H1 (cell line): Measurements from ENCODE around the gene KRIT1. TPM values are rescaled to one million over a fixed set of nuclear protein-coding genes. Genes with fewer than 3 reads are reported as not detected.

Experiments
- CTCF ChIA-PET: fragments of 300-600 bp; sonication (Branson Sonifier 250); formaldehyde crosslinking; loops from one replicate; lab custom pipeline; 2021; ENCODE audit not compliant: partially characterized antibody; lab: Charles Lee
- POLR2A ChIA-PET: fragments of 300-600 bp; sonication (Branson Sonifier 250); formaldehyde crosslinking; loops from one replicate; lab custom pipeline; 2021; ENCODE audit warnings: inconsistent platforms; ENCODE audit not compliant: partially characterized antibody; lab: Charles Lee
- DNase-seq, 2 experiments: peaks; one replicate each; pipeline versions ENCODE4 v3.0.0 to v3.0.0-alpha.2; 2010 to 2022; ENCODE audit warnings: low spot score in 2 of 2, low read depth in 1 of 2, mixed read lengths in 1 of 2
- FAIRE-seq: peaks from 2 replicates; lab custom pipeline; 2011; peaks lifted over from hg19 to GRCh38; lab: Jason Lieb, UNC
- H2AFZ ChIP-seq: 2 replicates; pipeline ENCODE4 v1.8.1; 2012; ENCODE audit warnings: low read length, inconsistent platforms
- H2AK5ac ChIP-seq: 2 replicates; pipeline ENCODE4 v1.6.1; 2013; ENCODE audit warnings: low read depth, low read length
- H2BK120ac ChIP-seq: replicated peaks from 2 replicates; pipeline ENCODE3; 2013; ENCODE audit warnings: low read depth, low read length, inconsistent platforms
- H2BK12ac ChIP-seq: 2 replicates; pipeline ENCODE4 v1.6.1; 2013; ENCODE audit warnings: low read depth, low read length
- H2BK15ac ChIP-seq: 2 replicates; pipeline ENCODE4 v1.6.1; 2013; ENCODE audit warnings: low read length
- H2BK20ac ChIP-seq: 2 replicates; pipeline ENCODE4 v1.6.1; 2013; ENCODE audit warnings: low read length
- H2BK5ac ChIP-seq: 2 replicates; pipeline ENCODE4 v1.6.1; 2013; ENCODE audit warnings: low read depth, low read length
- H3K14ac ChIP-seq: 2 replicates; pipeline ENCODE4 v1.6.1; 2013; ENCODE audit warnings: inconsistent platforms; ENCODE audit not compliant: insufficient read length
- H3K18ac ChIP-seq: 2 replicates; pipeline ENCODE4 v1.6.1; 2013; ENCODE audit warnings: low read length; ENCODE audit errors: extremely low read depth
- H3K23ac ChIP-seq: 2 replicates; pipeline ENCODE4 v1.6.1; 2013; ENCODE audit warnings: inconsistent platforms; ENCODE audit not compliant: insufficient read length
- H3K23me2 ChIP-seq: 2 replicates; pipeline ENCODE4 v1.6.1; 2013; ENCODE audit warnings: low read depth, low read length
- H3K27ac ChIP-seq: 2 replicates; pipeline ENCODE4 v1.6.1; 2011; ENCODE audit warnings: low read depth, low read length, inconsistent platforms
- H3K27me3 ChIP-seq, 4 experiments: replicated peaks in 1 of 4; 1 replicate in 1 of 4; 2 replicates in 3 of 4; pipeline versions ENCODE4 v1.6.1 to v1.8.1; 2011 to 2013; ENCODE audit warnings: low read length in 3 of 4, mild to moderate bottlenecking in 3 of 4, inconsistent platforms in 2 of 4, mixed read lengths in 2 of 4, moderate library complexity in 1 of 4; ENCODE audit not compliant: control insufficient read depth in 3 of 4, insufficient read depth in 3 of 4; ENCODE audit errors: extremely low read depth in 1 of 4
- H3K36me3 ChIP-seq, 4 experiments: 2 replicates each; pipeline versions ENCODE4 v1.6.1 to v1.8.1; 2011 to 2013; ENCODE audit warnings: mild to moderate bottlenecking in 4 of 4, low read length in 3 of 4, moderate library complexity in 2 of 4, control low read depth in 1 of 4, inconsistent platforms in 1 of 4; ENCODE audit not compliant: insufficient read depth in 4 of 4, control insufficient read depth in 2 of 4
- H3K4ac ChIP-seq: replicated peaks from 2 replicates; pipeline ENCODE3; 2013; ENCODE audit warnings: low read length, low read depth, mixed read lengths, inconsistent platforms; ENCODE audit not compliant: insufficient read length
- H3K4me1 ChIP-seq, 4 experiments: replicated peaks in 1 of 4; 1 replicate in 1 of 4; 2 replicates in 3 of 4; pipeline versions ENCODE4 v1.6.1 to v1.8.1; 2011 to 2013; ENCODE audit warnings: low read length in 3 of 4, inconsistent platforms in 2 of 4, mixed read lengths in 1 of 4; ENCODE audit not compliant: insufficient read depth in 4 of 4, control insufficient read depth in 3 of 4
- H3K4me2 ChIP-seq, 2 experiments: 2 replicates each; pipeline versions ENCODE4 v1.6.1 to v1.8.1; 2011 to 2013; ENCODE audit warnings: low read depth in 2 of 2, low read length in 2 of 2, control low read depth in 1 of 2, inconsistent platforms in 1 of 2, mild to moderate bottlenecking in 1 of 2; ENCODE audit not compliant: insufficient read depth in 1 of 2
- H3K4me3 ChIP-seq, 4 experiments: fragments of 200-600, 300-600 bp in 1 of 4; sonication (generic), shearing (Covaris generic), sonication (Bioruptor Twin) in 1 of 4; 2 replicates each; pipeline versions ENCODE4 v1.5.1 to v1.8.1; 2011 to 2016; ENCODE audit warnings: low read length in 4 of 4, low read depth in 3 of 4, control low read depth in 2 of 4, inconsistent platforms in 2 of 4, mild to moderate bottlenecking in 2 of 4, mixed read lengths in 1 of 4, moderate library complexity in 1 of 4; ENCODE audit not compliant: insufficient read depth in 2 of 4; ENCODE audit errors: extremely low read depth in 1 of 4
- H3K56ac ChIP-seq: replicated peaks from 2 replicates; pipeline ENCODE3; 2013; ENCODE audit warnings: low read depth, mild to moderate bottlenecking, mixed read lengths, low read length, inconsistent platforms; ENCODE audit not compliant: insufficient read length
- H3K79me1 ChIP-seq: 2 replicates; pipeline ENCODE4 v1.6.1; 2013; ENCODE audit warnings: low read depth, low read length, control low read depth
- H3K79me2 ChIP-seq, 2 experiments: 2 replicates each; pipeline versions ENCODE4 v1.6.1 to v1.8.1; 2012 to 2013; ENCODE audit warnings: low read length in 2 of 2, mild to moderate bottlenecking in 2 of 2, inconsistent platforms in 1 of 2; ENCODE audit not compliant: insufficient read depth in 2 of 2, control insufficient read depth in 1 of 2
- H3K9ac ChIP-seq, 4 experiments: replicated peaks in 1 of 4; 1 replicate in 1 of 4; 2 replicates in 3 of 4; pipeline versions ENCODE4 v1.6.1 to v1.8.1; 2011 to 2013; ENCODE audit warnings: low read depth in 3 of 4, low read length in 3 of 4, control low read depth in 2 of 4, mild to moderate bottlenecking in 2 of 4, moderate library complexity in 2 of 4, inconsistent platforms in 1 of 4; ENCODE audit errors: extremely low read depth in 1 of 4
- H3K9me3 ChIP-seq, 2 experiments: 2 replicates each; pipeline versions ENCODE4 v1.6.1 to v1.8.1; 2012 to 2013; ENCODE audit warnings: mild to moderate bottlenecking in 2 of 2, moderate library complexity in 2 of 2, control low read depth in 1 of 2, inconsistent platforms in 1 of 2, low read depth in 1 of 2, low read length in 1 of 2, mixed read lengths in 1 of 2; ENCODE audit not compliant: insufficient read depth in 2 of 2
- H4K20me1 ChIP-seq, 2 experiments: replicated peaks in 1 of 2; 2 replicates each; pipeline versions ENCODE3 to v1.8.1; 2011 to 2013; ENCODE audit warnings: inconsistent platforms in 2 of 2, low read length in 2 of 2, mild to moderate bottlenecking in 1 of 2; ENCODE audit not compliant: insufficient read depth in 2 of 2, control insufficient read depth in 1 of 2
- H4K5ac ChIP-seq: 2 replicates; pipeline ENCODE4 v1.6.1; 2013; ENCODE audit warnings: low read length, low read depth, mixed read lengths, inconsistent platforms; ENCODE audit not compliant: insufficient read length
- H4K8ac ChIP-seq: 2 replicates; pipeline ENCODE4 v1.8.0; 2013; ENCODE audit warnings: mild to moderate bottlenecking, moderate library complexity, low read length, inconsistent platforms; ENCODE audit not compliant: insufficient read depth; ENCODE audit errors: extremely low read depth
- H4K91ac ChIP-seq: replicated peaks from 2 replicates; pipeline ENCODE3; 2013; ENCODE audit warnings: low read length, mixed read lengths, inconsistent platforms; ENCODE audit not compliant: insufficient read length
- CBX5 ChIP-seq: fragments of 300-800, 300-1000 bp; sonication (generic); IDR thresholded peaks from 2 replicates; pipeline ENCODE4 v1.7.1; 2016; ENCODE audit warnings: antibody characterized with exemption, low read length, low read depth
- CEBPB ChIP-seq: IDR thresholded peaks from 2 replicates; pipeline ENCODE4 v1.6.1; 2012; ENCODE audit warnings: low read depth, low read length
- CREB1 ChIP-seq: IDR thresholded peaks from 2 replicates; pipeline ENCODE4 v1.6.1; 2012; ENCODE audit warnings: inconsistent platforms
- EGR1 ChIP-seq: IDR thresholded peaks from 2 replicates; pipeline ENCODE4 v1.6.1; 2011; ENCODE audit warnings: low read depth, low read length, borderline replicate concordance
- GTF2F1 ChIP-seq: IDR thresholded peaks from 2 replicates; pipeline ENCODE4 v1.6.1; 2012; ENCODE audit warnings: low read depth, low read length, improper control_type of control experiment, borderline replicate concordance
- HDAC2 ChIP-seq, 2 experiments: fragments of 300-600 bp in 1 of 2; sonication (generic) in 1 of 2; IDR thresholded peaks; 2 replicates each; pipeline ENCODE4 v1.6.1; 2011 to 2012; ENCODE audit warnings: low read depth in 2 of 2, low read length in 2 of 2, mild to moderate bottlenecking in 2 of 2, moderate library complexity in 2 of 2, borderline replicate concordance in 1 of 2, inconsistent platforms in 1 of 2
- HDAC6 ChIP-seq: IDR thresholded peaks from one replicate; pipeline ENCODE4 v1.7.1; 2012; ENCODE audit warnings: low read depth, mild to moderate bottlenecking, inconsistent platforms, low read length, moderate library complexity
- JUN ChIP-seq: IDR thresholded peaks from 2 replicates; pipeline ENCODE4 v1.6.1; 2011; ENCODE audit warnings: low read depth, mild to moderate bottlenecking, improper control_type of control experiment, low read length
- NANOG ChIP-seq: IDR thresholded peaks from 2 replicates; pipeline ENCODE4 v1.6.1; 2011; ENCODE audit warnings: low read length, low read depth, mild to moderate bottlenecking, inconsistent platforms; ENCODE audit not compliant: insufficient read depth, poor library complexity, severe bottlenecking
- NRF1 ChIP-seq: IDR thresholded peaks from 2 replicates; pipeline ENCODE4 v1.6.1; 2011; ENCODE audit warnings: mild to moderate bottlenecking, low read depth, low read length, improper control_type of control experiment
- POU5F1 ChIP-seq: IDR thresholded peaks from 2 replicates; pipeline ENCODE4 v1.6.1; 2011; ENCODE audit warnings: low read depth, mild to moderate bottlenecking, low read length, moderate library complexity
- TCF12 ChIP-seq: IDR thresholded peaks from 2 replicates; pipeline ENCODE4 v1.6.1; 2011; ENCODE audit warnings: low read depth, mild to moderate bottlenecking, low read length
- TEAD4 ChIP-seq: IDR thresholded peaks from 2 replicates; pipeline ENCODE4 v1.6.1; 2012; ENCODE audit warnings: low read depth, low read length, inconsistent platforms, mixed read lengths
- WGBS, 2 experiments: shearing (Covaris generic) in 1 of 2; methylation state at CpG; one replicate each; pipeline versions ENCODE4 v1.1.6 to v1.1.7; 2013 to 2015; ENCODE audit warnings: low lambda C conversion rate in 2 of 2, mixed read lengths in 2 of 2, inconsistent platforms in 1 of 2, low coverage in 1 of 2, missing lambda C conversion rate in 1 of 2; ENCODE audit not compliant: insufficient replicate concordance in 2 of 2, insufficient coverage in 1 of 2, insufficient read length in 1 of 2; ENCODE audit errors: extremely low coverage in 1 of 2, missing lambda C conversion rate in 1 of 2; 5-methylcytosine and 5-hydroxymethylcytosine counted together
- polyA plus RNA-seq, 7 experiments: library from polyadenylated mRNA; depleted of rRNA in 3 of 7; stranded (reverse) in 5 of 7; unstranded in 2 of 7; fragments of >200 nt in 5 of 7; fragments of 200-250 nt in 2 of 7; gene quantifications; 1 replicate in 5 of 7; 2 replicates in 1 of 7; 4 replicates in 1 of 7; pipeline versions ENCODE4 v1.2.1 to v1.2.3, GENCODE V29; 2011 to 2013; ENCODE audit warnings: missing spikeins in 2 of 7, mixed read lengths in 2 of 7
- total RNA-seq: library from RNA; stranded (reverse); fragmentation: NEBNext Ultra II Directional; extraction: Animal tissue kit (Norgen Biotek cat#: 25700); gene quantifications from 2 replicates; pipeline ENCODE4 v1.2.1, GENCODE V29; 2021
- TF ChIP-seq, protein P1 (sequence below): IDR thresholded peaks from 2 replicates; pipeline ENCODE4 v1.6.1; 2012; ENCODE audit warnings: inconsistent platforms

The KRIT1 gene
- total and polyA plus RNA-seq, 2 of the 8 experiments (the other 6 are each of a cell fraction or from before 2014, with no cell fraction given), result 14.3 to 28.8 TPM

DNA sequence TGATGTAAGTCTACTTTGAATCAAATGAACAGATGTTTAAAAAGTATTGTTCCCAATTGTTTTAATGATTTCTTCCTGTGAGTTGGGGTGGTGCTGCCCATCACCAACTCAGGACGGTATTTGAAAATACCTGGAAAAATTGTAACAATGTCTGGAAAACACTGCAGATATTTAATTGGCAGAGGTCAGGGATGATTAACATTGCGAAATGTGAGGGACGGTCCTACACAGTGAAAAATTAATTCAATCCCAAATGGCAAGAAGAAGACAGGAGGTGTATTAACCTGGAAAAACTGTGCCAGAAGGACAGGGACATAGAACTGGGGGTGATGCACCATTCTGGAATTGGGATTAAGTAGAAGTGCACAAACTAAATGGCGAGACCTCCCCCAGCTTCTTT lies 29.6 kb upstream of the KRIT1 start:
- H3K27me3 ChIP-seq, result no peaks in the 10 kb centered on the region
- ChIA-PET POLR2A (interaction anchor here (0.8 kb wide), 1 partner anchor 28 kb away, joined by 3 read pairs; no protein-coding TSS in a partner anchor), CTCF (interaction anchor here (1.4 kb wide), 1 partner anchor 172 kb away, joined by 3 read pairs; the partner anchor contains the start of gene GATAD1)
- FAIRE-seq, result no peak
- no peak overlapping the region for H2BK120ac ChIP-seq
- peaks cover 5% of the 10 kb centered on the region; the same call in 1 of the 2 replicates for H3K79me1 ChIP-seq
- H2BK20ac ChIP-seq, result no peak overlapping the region
- no peak overlapping the region for H2BK5ac ChIP-seq
- H3K4me2 ChIP-seq, result no peak overlapping the region
- H3K23ac ChIP-seq, result no peak overlapping the region
- H3K18ac ChIP-seq, result no peak overlapping the region
- H2BK12ac ChIP-seq, result no peak overlapping the region
- H2AK5ac ChIP-seq, result no peak overlapping the region
- H4K91ac ChIP-seq, result no peak overlapping the region
- H4K8ac ChIP-seq, result no peak overlapping the region
- peaks cover 6 to 62% of the 10 kb centered on the region in 2 experiments; a peak in 3 of 4 replicates for H3K79me2 ChIP-seq
- peaks cover 5 to 8% of the 10 kb centered on the region in 2 experiments for H4K20me1 ChIP-seq
- H4K5ac ChIP-seq, result no peak overlapping the region
- no peak overlapping the region for H3K27ac ChIP-seq
- no peak overlapping the region for H3K56ac ChIP-seq
- H3K4me3 ChIP-seq, result no peak overlapping the region
- WGBS, 2 experiments, result 91% methylated on average over 4 of the region's 4 CpGs; no CpG with 5 or more reads in 1 of the 2 experiments
- DNase-seq, result no peak
- no peak overlapping the region for H3K4ac ChIP-seq
- no peak overlapping the region for H2AFZ ChIP-seq
- no peaks in the 10 kb centered on the region for H3K9me3 ChIP-seq
- no peak overlapping the region for H3K14ac ChIP-seq
- no peak overlapping the region for H3K9ac ChIP-seq
- H3K36me3 ChIP-seq, result no peaks in the 10 kb centered on the region
- H3K4me1 ChIP-seq, result peaks cover 4 to 10% (median 6%) of the 10 kb centered on the region in 4 experiments
- H3K23me2 ChIP-seq, result no peaks in the 10 kb centered on the region
- H2BK15ac ChIP-seq, result no peak overlapping the region
- TF ChIP-seq CBX5 (no peak), HDAC6 (no peak), CEBPB (no peak), GTF2F1 (no peak), EGR1 (no peak), NRF1 (no peak), CREB1 (no peak), HDAC2 (IDR thresholded peaks at IDR 0.05; ENCODE audit: borderline replicate concordance in 1 of 2, low read depth in 2 of 2, low read length in 2 of 2) (no peak), NANOG (no peak), JUN (no peak), POU5F1 (no peak), TEAD4 (no peak), TCF12 (no peak)
- TF ChIP-seq, protein P1, sequence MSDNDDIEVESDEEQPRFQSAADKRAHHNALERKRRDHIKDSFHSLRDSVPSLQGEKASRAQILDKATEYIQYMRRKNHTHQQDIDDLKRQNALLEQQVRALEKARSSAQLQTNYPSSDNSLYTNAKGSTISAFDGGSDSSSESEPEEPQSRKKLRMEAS, result no peak
